Pancreas (tissue), 10 donors: Measurements from ENCODE around the gene SLC36A3. TPM values are rescaled to one million over a fixed set of nuclear protein-coding genes. Genes with fewer than 3 reads are reported as not detected.

Experiments used
- ATAC-seq, 4 donors: fragments of 200-7000 bp; cut with Tn5 transposase; one replicate each; pipeline versions ENCODE4 v1.8.0 to v1.9.1; 2020; ENCODE audit warnings: mild to moderate bottlenecking in 4 of 4, moderate library complexity in 4 of 4
- DNase-seq, 6 donors: peaks; one replicate each; pipeline ENCODE4 v3.0.0-alpha.2; 2020
- FAIRE-seq: peaks from 2 replicates; lab custom pipeline; 2012; peaks lifted over from hg19 to GRCh38; lab: Jason Lieb, UNC
- H3K27ac ChIP-seq, 4 donors: fragments of 200-600 bp; sonication (generic); 1 replicate in 3 of 4; 2 replicates in 1 of 4; pipeline versions ENCODE4 v1.5.0 to v1.8.0; 2020
- H3K27me3 ChIP-seq, 4 donors: fragments of 200-600 bp; one replicate each; pipeline ENCODE4 v1.8.0; 2021
- H3K36me3 ChIP-seq, 3 donors: fragments of 200-600 bp; sonication (generic) in 1 of 3; one replicate each; pipeline versions ENCODE4 v1.5.0 to v1.8.0; 2020 to 2021
- H3K4me1 ChIP-seq, 3 donors: fragments of 200-600 bp; one replicate each; pipeline ENCODE4 v1.8.0; 2021
- H3K4me3 ChIP-seq, 4 donors: fragments of 200-600 bp; sonication (generic) in 2 of 4; one replicate each; pipeline versions ENCODE4 v1.5.0 to v1.8.0; 2020 to 2021
- H3K9me3 ChIP-seq, 4 donors: fragments of 200-600 bp; one replicate each; pipeline ENCODE4 v1.8.0; 2021
- CTCF ChIP-seq, 4 donors: fragments of 200-600 bp; sonication (generic) in 3 of 4; IDR thresholded peaks; one replicate each; pipeline versions ENCODE4 v1.5.0 to v1.8.0; 2021; ENCODE audit warnings: antibody characterized with exemption in 4 of 4
- WGBS, 2 donors: extraction: QIAGEN DNeasy Blood & Tissue Kit; methylation state at CpG; one replicate each; pipeline ENCODE4 v1.1.7; 2013; 5-methylcytosine and 5-hydroxymethylcytosine counted together
- intact Hi-C, 3 donors: fragments of 100-400 bp; cut with DNase I; formaldehyde crosslinking; loops; one replicate each; pipeline versions ENCODE4 v1.11.1 to v1.14.2; 2022
- polyA plus RNA-seq, 2 donors: library from polyadenylated mRNA; stranded (reverse); fragments of 200-250 nt; gene quantifications; one replicate each; pipeline ENCODE4 v1.2.3, GENCODE V29; 2013
- total RNA-seq, 6 donors: library from RNA; stranded (reverse); fragmentation: NEBNext Ultra II Directional in 4 of 6; extraction: Animal tissue kit (Norgen Biotek cat#: 25700) in 4 of 6; gene quantifications; one replicate each; pipeline versions ENCODE4 v1.2.1 to v1.2.4, GENCODE V29; 2021 to 2023
- donor health status: healthy with polysubstance abuse.
- donor health status: DM: no; HTN: no; CAD: no; lungs with moderate emphysema.
- donor health status: DM: no; HTN: no; CAD: no.
- donor health status: control.
- donor health status: control.
- donor health status: Bipolar disorder and iron deficiency.
- donor health status: DM: yes; HTN: yes; CAD: no.
- donor health status: DM: no; HTN: no; CAD: no.
- donor health status: DM: no; HTN: no; CAD: no.
- donor health status: DM: yes; HTN: yes; CAD: no.

The SLC36A3 gene
- total and polyA plus RNA-seq, 8 donors = not detected

- 23 to 25% methylated on average over 11 of the region's 11 CpGs for WGBS, 2 donors
- H3K36me3 ChIP-seq = no peaks in the 10 kb centered on the region
- intact Hi-C loops = no loop called here
- no peak for TF ChIP-seq CTCF (IDR thresholded peaks at IDR 0.05)
- H3K4me3 ChIP-seq = no peak overlapping the region
- H3K27ac ChIP-seq = no peak overlapping the region
- no peak for FAIRE-seq
- peak in 1 of 4 donors; percentile 22 for ATAC-seq
- H3K4me1 ChIP-seq = no peaks in the 10 kb centered on the region
- H3K27me3 ChIP-seq = peaks cover 0 to 5% (median 0%) of the 10 kb centered on the region in 4 donors
- no peaks in the 10 kb centered on the region for H3K9me3 ChIP-seq
- DNase-seq = no peak
Measured at GRCh38 chr5:151345187-151345807, 41.7 kb upstream of the SLC36A3 start.

DNA sequence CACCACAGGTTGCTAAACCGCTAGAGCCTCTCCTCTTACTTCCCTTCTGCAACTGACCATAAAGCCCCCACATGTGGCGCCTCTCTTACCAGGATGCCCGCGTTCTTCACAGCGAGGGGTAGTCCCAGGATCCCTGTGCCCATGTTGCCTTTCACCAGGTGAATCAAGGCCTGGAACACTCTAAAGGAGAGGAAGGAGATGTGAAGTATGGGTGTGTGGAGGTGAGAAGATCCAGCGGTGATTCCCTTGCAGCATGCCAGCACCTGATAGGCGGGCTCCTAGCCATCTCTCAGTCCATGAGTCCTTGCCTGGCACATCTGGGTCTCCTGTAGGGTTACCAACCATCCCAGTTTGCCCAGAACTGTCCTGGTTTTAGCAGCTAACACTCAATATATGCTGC, 40.5 kb upstream of the SLC36A3 start:
- no peak for TF ChIP-seq CTCF (IDR thresholded peaks at IDR 0.05)
- no peak for FAIRE-seq
- Histone ChIP-seq H3K27ac (no peak overlapping the region), H3K36me3 (no peaks in the 10 kb centered on the region), H3K4me3 (no peak overlapping the region), H3K27me3 (peaks cover 0 to 5% (median 0%) of the 10 kb centered on the region in 4 donors), H3K4me1 (no peaks in the 10 kb centered on the region), H3K9me3 (no peaks in the 10 kb centered on the region)
- intact Hi-C loops = no loop called here
- WGBS, 2 donors = 87 to 90% methylated on average over 7 of the region's 7 CpGs
- no peak for ATAC-seq
- no peak for DNase-seq

DNA sequence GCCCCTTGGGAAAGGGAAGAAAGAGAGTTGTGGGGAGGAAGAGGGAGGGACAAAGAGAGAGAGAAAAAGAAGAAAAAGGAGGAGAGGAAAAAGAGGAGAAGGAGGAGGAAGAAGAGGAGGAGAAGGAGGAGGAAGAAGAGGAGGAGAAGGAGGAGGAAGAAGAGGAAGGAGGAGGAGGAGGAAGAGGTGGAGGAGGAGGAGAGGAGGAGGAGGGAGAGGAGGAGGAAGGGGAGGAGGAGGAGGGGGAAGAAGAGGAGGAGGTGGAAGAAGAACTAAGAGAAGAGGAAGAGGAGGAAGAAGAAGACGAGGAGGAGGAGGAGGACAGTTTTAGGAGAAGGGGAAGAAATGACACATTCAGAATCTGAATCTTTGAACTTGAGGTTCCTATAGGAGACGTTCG, 36.4 kb upstream of the SLC36A3 start:
- WGBS, 2 donors = 43 to 59% methylated on average over 3 of the region's 3 CpGs
- Histone ChIP-seq H3K27ac (no peak overlapping the region), H3K36me3 (no peaks in the 10 kb centered on the region), H3K4me1 (no peaks in the 10 kb centered on the region), H3K27me3 (peaks cover 0 to 5% (median 0%) of the 10 kb centered on the region in 4 donors), H3K9me3 (no peaks in the 10 kb centered on the region), H3K4me3 (no peak overlapping the region)
- no peak for DNase-seq
- TF ChIP-seq CTCF (IDR thresholded peaks at IDR 0.05) = no peak
- ATAC-seq = no peak
- intact Hi-C loops = no loop called here
- no peak for FAIRE-seq

DNA sequence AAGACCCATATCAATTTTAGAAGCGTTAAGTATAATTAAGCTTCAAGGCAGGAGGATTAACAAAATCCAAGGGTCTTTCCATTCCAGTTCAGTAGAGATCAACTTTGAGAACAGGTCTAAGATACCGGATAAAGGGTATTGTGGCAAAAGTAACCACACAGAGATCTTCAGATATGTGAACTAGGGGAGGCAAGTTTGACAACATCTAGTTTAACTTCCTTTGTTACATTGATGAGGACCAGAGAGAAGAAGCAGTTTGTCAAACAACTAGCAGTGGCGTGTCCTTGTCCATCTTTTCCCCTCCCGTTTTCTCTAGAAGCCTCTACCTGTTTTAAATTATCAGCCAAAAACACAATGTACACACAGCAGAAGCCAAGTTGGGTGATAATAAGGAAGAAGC, 35.2 kb upstream of the SLC36A3 start:
- no peak for ATAC-seq

More for the DNA sequence above, 35.2 kb upstream of the SLC36A3 start:
- Histone ChIP-seq H3K4me3 (no peak overlapping the region), H3K4me1 (no peaks in the 10 kb centered on the region), H3K27me3 (peaks cover 0 to 1% (median 0%) of the 10 kb centered on the region in 4 donors), H3K9me3 (no peaks in the 10 kb centered on the region), H3K27ac (no peak overlapping the region), H3K36me3 (no peaks in the 10 kb centered on the region)
- FAIRE-seq (no peak), DNase-seq (no peak)
- WGBS, 2 donors = 59 to 64% methylated on average over 4 of the region's 4 CpGs
- intact Hi-C loops = no loop called here
- TF ChIP-seq CTCF (IDR thresholded peaks at IDR 0.05) = no peak
